A549 (cell line): ENCODE results near the gene ANKK1. TPM values are rescaled to one million over a fixed set of nuclear protein-coding genes. Genes with fewer than 3 reads are reported as not detected.

Experiments
- ATAC-seq, 2 experiments: fragments of 200-7000 bp in 1 of 2; fragments of >200 bp in 1 of 2; cut with Nextera tagmentation in 1 of 2; cut with Tn5 transposase in 1 of 2; 3 replicates each; pipeline versions ENCODE4 v1.8.0 to v1.9.1; 2018 to 2020; ENCODE audit warnings: mild to moderate bottlenecking in 1 of 2, moderate library complexity in 1 of 2
- CTCF ChIA-PET: fragments of 300-600 bp; sonication (Branson Sonifier 250); formaldehyde crosslinking; extraction: SDS; loops from one replicate; lab custom pipeline; 2021; ENCODE audit warnings: antibody characterized with exemption, inconsistent platforms; lab: Yijun Ruan, JAX
- POLR2A ChIA-PET: fragments of 350-600 bp; formaldehyde crosslinking; extraction: SDS; loops from one replicate; lab custom pipeline; 2021; ENCODE audit warnings: antibody characterized with exemption, inconsistent platforms; lab: Yijun Ruan, JAX
- DNase-seq, 2 experiments: peaks; one replicate each; pipeline versions ENCODE4 v3.0.0 to v3.0.0-alpha.2; 2011 to 2016; ENCODE audit warnings: low read depth in 1 of 2, low spot score in 1 of 2
- FAIRE-seq: peaks from 2 replicates; lab custom pipeline; 2011; peaks lifted over from hg19 to GRCh38; lab: Jason Lieb, UNC
- H3K27ac ChIP-seq, 2 experiments: fragments of >200 bp; sonication (Bioruptor Twin); formaldehyde crosslinking; 3 replicates each; pipeline ENCODE4 v1.5.1; 2016 to 2017
- H3K4me1 ChIP-seq: fragments of >200 bp; sonication (Bioruptor Twin); formaldehyde crosslinking; 3 replicates; pipeline ENCODE4 v1.6.1; 2016
- H3K4me2 ChIP-seq: fragments of >200 bp; sonication (Bioruptor Twin); formaldehyde crosslinking; 3 replicates; pipeline ENCODE4 v1.6.1; 2016
- H3K4me3 ChIP-seq: fragments of >200 bp; sonication (Bioruptor Twin); formaldehyde crosslinking; 3 replicates; pipeline ENCODE4 v1.5.1; 2016
- H3K9me3 ChIP-seq: fragments of >200 bp; sonication (Bioruptor Twin); formaldehyde crosslinking; 3 replicates; pipeline ENCODE4 v1.6.1; 2016
- BHLHE40 ChIP-seq: IDR thresholded peaks from 2 replicates; pipeline ENCODE4 v1.6.1; 2012; ENCODE audit warnings: low read depth, low read length, inconsistent platforms
- CBX2 ChIP-seq: fragments of 200-600 bp; sonication (generic); IDR thresholded peaks from 2 replicates; pipeline ENCODE4 v1.6.1; 2016; ENCODE audit warnings: low read depth, mild to moderate bottlenecking, borderline replicate concordance
- CHD2 ChIP-seq: fragments of 150-350 bp; IDR thresholded peaks from 2 replicates; pipeline ENCODE4 v1.6.1; 2014; ENCODE audit warnings: low read length; ENCODE audit not compliant: partially characterized antibody
- CHD4 ChIP-seq: fragments of 200-600 bp; sonication (generic); IDR thresholded peaks from 2 replicates; pipeline ENCODE4 v1.6.1; 2016; ENCODE audit warnings: antibody characterized with exemption, mild to moderate bottlenecking, borderline replicate concordance
- EHF ChIP-seq: fragments of 250-450 bp; sonication (Bioruptor Pico); IDR thresholded peaks from 2 replicates; pipeline ENCODE4 v1.5.0; 2020; ENCODE audit warnings: mild to moderate bottlenecking
- EP300 ChIP-seq, 2 experiments: fragments of >200 bp; sonication (Bioruptor Twin); formaldehyde crosslinking; IDR thresholded peaks; 2 replicates in 1 of 2; 3 replicates in 1 of 2; pipeline ENCODE4 v1.6.1; 2016 to 2017
- ESRRA ChIP-seq: fragments of 150-350 bp; IDR thresholded peaks from 2 replicates; pipeline ENCODE4 v1.6.1; 2014; ENCODE audit warnings: mild to moderate bottlenecking, low read length, borderline replicate concordance
- FOXS1 ChIP-seq: fragments of 250-450 bp; sonication (Bioruptor Pico); IDR thresholded peaks from 2 replicates; pipeline ENCODE4 v1.5.0; 2020; ENCODE audit warnings: mild to moderate bottlenecking, moderate library complexity
- GATA3 ChIP-seq: IDR thresholded peaks from 2 replicates; pipeline ENCODE4 v1.6.1; 2012; ENCODE audit warnings: borderline replicate concordance
- HEYL ChIP-seq: fragments of 250-450 bp; sonication (Bioruptor Pico); IDR thresholded peaks from 2 replicates; pipeline ENCODE4 v1.8.0; 2021; ENCODE audit warnings: mild to moderate bottlenecking, moderate library complexity
- HOXB5 ChIP-seq: fragments of 250-450 bp; sonication (Bioruptor Pico); IDR thresholded peaks from 2 replicates; pipeline ENCODE4 v1.5.0; 2020; ENCODE audit warnings: mild to moderate bottlenecking, moderate library complexity
- KDM1A ChIP-seq: fragments of 200-600 bp; sonication (generic); IDR thresholded peaks from 2 replicates; pipeline ENCODE4 v1.6.1; 2016; ENCODE audit warnings: low read depth, mild to moderate bottlenecking
- KDM5A ChIP-seq: fragments of 200-600 bp; sonication (generic); IDR thresholded peaks from 2 replicates; pipeline ENCODE4 v1.6.1; 2016; ENCODE audit warnings: antibody characterized with exemption, mild to moderate bottlenecking
- MAFK ChIP-seq: fragments of 450-650 bp; IDR thresholded peaks from 2 replicates; pipeline ENCODE4 v1.6.1; 2014; ENCODE audit not compliant: partially characterized antibody
- MYC ChIP-seq: IDR thresholded peaks from 2 replicates; pipeline ENCODE4 v1.6.1; 2012; ENCODE audit warnings: mild to moderate bottlenecking, inconsistent platforms, low read length, improper control_type of control experiment, borderline replicate concordance
- NFE2L2 ChIP-seq: fragments of 150-350 bp; conservative IDR thresholded peaks from 2 replicates; pipeline ENCODE4 v1.6.1; 2014; ENCODE audit warnings: low read length
- NPAS2 ChIP-seq: fragments of 250-450 bp; sonication (Bioruptor Pico); IDR thresholded peaks from 2 replicates; pipeline ENCODE4 v1.8.0; 2022; ENCODE audit warnings: mild to moderate bottlenecking, moderate library complexity, borderline replicate concordance
- NR3C1 ChIP-seq: fragments of >200 bp; sonication (Bioruptor Twin); formaldehyde crosslinking; IDR thresholded peaks from 3 replicates; pipeline ENCODE4 v1.6.1; 2017
- POLR2A ChIP-seq: IDR thresholded peaks from 2 replicates; pipeline ENCODE4 v1.6.1; 2012; ENCODE audit warnings: mild to moderate bottlenecking, low read length
- POLR2AphosphoS2 ChIP-seq: conservative IDR thresholded peaks from 2 replicates; pipeline ENCODE4 v1.6.1; 2012; ENCODE audit warnings: low read length, improper control_type of control experiment, inconsistent platforms
- SMC3 ChIP-seq: fragments of >200 bp; sonication (Bioruptor Twin); formaldehyde crosslinking; IDR thresholded peaks from 3 replicates; pipeline ENCODE4 v1.6.1; 2018; ENCODE audit warnings: inconsistent platforms
- SREBF2 ChIP-seq: fragments of 450-650 bp; IDR thresholded peaks from 2 replicates; pipeline ENCODE4 v1.6.1; 2014; ENCODE audit warnings: mild to moderate bottlenecking, moderate library complexity
- TP53 ChIP-seq: fragments of 250-450 bp; sonication (Bioruptor Pico); IDR thresholded peaks from 2 replicates; pipeline ENCODE4 v1.5.0; 2021; ENCODE audit warnings: mild to moderate bottlenecking, moderate library complexity
- ZC3H11A ChIP-seq: fragments of 450-650 bp; IDR thresholded peaks from 2 replicates; pipeline ENCODE4 v1.6.1; 2014; ENCODE audit warnings: antibody characterized with exemption, mild to moderate bottlenecking
- ZNF302 ChIP-seq: fragments of 250-450 bp; sonication (Bioruptor Pico); IDR thresholded peaks from 2 replicates; pipeline ENCODE4 v1.9.0; 2021; ENCODE audit warnings: inconsistent platforms, mild to moderate bottlenecking, moderate library complexity
- WGBS: methylation state at CpG from one replicate; pipeline ENCODE4 v1.1.6; 2017; ENCODE audit errors: missing lambda C conversion rate; 5-methylcytosine and 5-hydroxymethylcytosine counted together
- polyA plus RNA-seq, 4 experiments: library from polyadenylated mRNA; depleted of rRNA in 3 of 4; stranded (reverse); fragments of >200 nt; fragmentation: RNase III in 1 of 4; extraction: RNeasy Plus Mini Kit Qiagen cat#74134 plus additional on column Dnase treatment in 1 of 4; gene quantifications; 2 replicates in 3 of 4; 3 replicates in 1 of 4; pipeline ENCODE4 v1.2.3, GENCODE V29; 2011 to 2017
- TF ChIP-seq, protein P1 (sequence below): fragments of >200 bp; sonication (Bioruptor Twin); formaldehyde crosslinking; IDR thresholded peaks from 3 replicates; pipeline ENCODE4 v1.5.1; 2016
- TF ChIP-seq, protein P2 (sequence below): fragments of 250-450 bp; sonication (Bioruptor Pico); IDR thresholded peaks from 2 replicates; pipeline ENCODE4 v1.5.0; 2021; ENCODE audit warnings: mild to moderate bottlenecking, moderate library complexity, borderline replicate concordance
- TF ChIP-seq, protein P3 (sequence below): fragments of >200 bp; sonication (Bioruptor Twin); formaldehyde crosslinking; IDR thresholded peaks from 2 replicates; pipeline ENCODE4 v1.6.1; 2016

ANKK1 gene
- polyA plus RNA-seq, 2 of the 4 experiments (the other 2 are of a cell fraction): 0.08 TPM; not detected in 1

DNA sequence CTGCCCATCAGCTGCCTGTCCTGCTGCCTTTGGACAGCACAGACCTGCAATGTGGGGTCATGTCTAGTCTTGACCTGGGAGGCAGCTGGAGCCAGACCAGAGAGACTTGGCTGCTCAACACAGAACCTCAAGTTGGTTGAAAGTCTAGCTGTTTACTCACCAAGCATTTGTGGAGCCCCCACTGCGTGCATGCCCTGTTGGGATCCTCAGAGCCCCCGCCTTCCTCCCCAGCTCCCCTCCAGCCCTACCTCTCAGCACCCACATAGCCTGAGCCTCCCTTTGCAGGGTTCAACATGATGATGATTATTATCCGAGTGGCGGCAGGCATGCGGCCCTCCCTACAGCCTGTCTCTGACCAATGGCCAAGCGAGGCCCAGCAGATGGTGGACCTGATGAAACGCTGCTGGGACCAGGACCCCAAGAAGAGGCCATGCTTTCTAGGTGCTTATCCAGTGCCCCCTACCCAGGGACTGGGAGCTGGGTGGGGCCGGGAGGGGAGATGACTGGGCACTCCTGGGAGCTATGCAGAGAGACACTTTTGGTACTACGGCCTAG, 8.3 kb downstream of the ANKK1 start:
- no peaks in the 10 kb centered on the region for H3K4me1 ChIP-seq
- H3K27ac ChIP-seq: no peak overlapping the region
- 71% methylated on average over 6 of the region's 9 CpGs for WGBS
- TF ChIP-seq SREBF2: no peak
- no peak for TF ChIP-seq NPAS2 (CRISPR knock-in tag)
- no peak for TF ChIP-seq GATA3
- TF ChIP-seq POLR2AphosphoS2: no peak
- TF ChIP-seq SMC3: no peak
- TF ChIP-seq POLR2A: no peak
- TF ChIP-seq ZNF302 (CRISPR knock-in tag): no peak
- TF ChIP-seq MYC: no peak
- TF ChIP-seq EHF: no peak
- no peak for TF ChIP-seq MAFK
- ATAC-seq (no peak), DNase-seq (no peak), FAIRE-seq (no peak)
- H3K4me2 ChIP-seq: no peak overlapping the region
- H3K4me3 ChIP-seq: no peak overlapping the region
- POLR2A ChIA-PET: no interaction called here
- CTCF ChIA-PET: no interaction called here
- H3K9me3 ChIP-seq: no peaks in the 10 kb centered on the region

DNA sequence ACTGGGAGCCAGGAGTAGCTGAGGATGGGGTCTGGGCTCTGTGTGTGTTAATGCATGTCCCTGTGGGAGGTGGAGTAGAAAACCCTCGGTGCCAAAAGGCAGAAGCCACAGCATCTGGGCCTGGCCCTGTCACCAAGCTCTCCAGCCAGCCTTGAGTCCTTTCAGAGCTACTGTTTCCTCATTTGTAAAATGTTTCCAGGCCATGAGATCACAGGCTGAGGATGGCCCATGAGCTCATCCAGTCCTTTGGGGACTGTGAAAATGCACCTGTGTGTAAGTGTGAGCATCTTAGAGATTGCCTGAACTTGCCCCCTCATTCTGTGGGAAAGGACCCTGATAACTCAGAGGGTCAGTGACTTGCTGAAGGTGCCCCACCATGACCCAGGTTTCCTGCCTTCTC, 9.1 kb downstream of the ANKK1 start:
- Histone ChIP-seq H3K9me3 (no peaks in the 10 kb centered on the region), H3K4me1 (no peaks in the 10 kb centered on the region), H3K27ac (no peak overlapping the region), H3K4me3 (no peak overlapping the region)
- no peak for DNase-seq
- no peak for ATAC-seq
- CTCF ChIA-PET: no interaction called here
- 14% methylated on average over 1 of the region's 1 CpG for WGBS
- TF ChIP-seq BHLHE40: no peak
- no peak for TF ChIP-seq HEYL (CRISPR knock-in tag)
- TF ChIP-seq, protein P1, sequence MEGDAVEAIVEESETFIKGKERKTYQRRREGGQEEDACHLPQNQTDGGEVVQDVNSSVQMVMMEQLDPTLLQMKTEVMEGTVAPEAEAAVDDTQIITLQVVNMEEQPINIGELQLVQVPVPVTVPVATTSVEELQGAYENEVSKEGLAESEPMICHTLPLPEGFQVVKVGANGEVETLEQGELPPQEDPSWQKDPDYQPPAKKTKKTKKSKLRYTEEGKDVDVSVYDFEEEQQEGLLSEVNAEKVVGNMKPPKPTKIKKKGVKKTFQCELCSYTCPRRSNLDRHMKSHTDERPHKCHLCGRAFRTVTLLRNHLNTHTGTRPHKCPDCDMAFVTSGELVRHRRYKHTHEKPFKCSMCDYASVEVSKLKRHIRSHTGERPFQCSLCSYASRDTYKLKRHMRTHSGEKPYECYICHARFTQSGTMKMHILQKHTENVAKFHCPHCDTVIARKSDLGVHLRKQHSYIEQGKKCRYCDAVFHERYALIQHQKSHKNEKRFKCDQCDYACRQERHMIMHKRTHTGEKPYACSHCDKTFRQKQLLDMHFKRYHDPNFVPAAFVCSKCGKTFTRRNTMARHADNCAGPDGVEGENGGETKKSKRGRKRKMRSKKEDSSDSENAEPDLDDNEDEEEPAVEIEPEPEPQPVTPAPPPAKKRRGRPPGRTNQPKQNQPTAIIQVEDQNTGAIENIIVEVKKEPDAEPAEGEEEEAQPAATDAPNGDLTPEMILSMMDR: no peak
- no peak for TF ChIP-seq ESRRA
- TF ChIP-seq ZC3H11A: no peak
- TF ChIP-seq HOXB5 (CRISPR knock-in tag): no peak
- no peak for TF ChIP-seq CHD4
- TF ChIP-seq, all 56 proteins: peak for 0
- POLR2A ChIA-PET: no interaction called here
- FAIRE-seq: no peak
- no peak overlapping the region for H3K4me2 ChIP-seq

DNA sequence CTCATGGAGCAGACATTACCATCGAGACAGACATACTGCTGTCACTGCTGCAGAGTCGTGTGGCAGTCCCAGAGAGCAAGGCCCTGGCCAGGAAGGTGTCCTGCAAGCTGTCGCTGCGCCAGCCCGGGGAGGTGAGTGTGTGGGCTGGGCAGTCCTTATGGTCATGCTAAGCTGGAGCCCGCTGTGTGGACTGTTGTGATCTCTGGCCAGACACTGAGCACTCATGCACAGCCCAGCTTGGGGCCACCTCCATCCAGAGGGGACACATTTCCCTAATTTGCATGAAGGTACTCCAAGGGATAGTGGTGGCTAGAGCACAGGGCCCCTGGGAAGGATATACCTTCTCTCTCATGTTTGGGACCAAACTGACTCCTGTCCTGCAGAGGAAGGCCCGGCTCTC, 9.6 kb downstream of the ANKK1 start:
- no peak for DNase-seq
- no peak for ATAC-seq
- no peak for TF ChIP-seq CBX2
- TF ChIP-seq KDM5A: no peak
- TF ChIP-seq, protein P2, sequence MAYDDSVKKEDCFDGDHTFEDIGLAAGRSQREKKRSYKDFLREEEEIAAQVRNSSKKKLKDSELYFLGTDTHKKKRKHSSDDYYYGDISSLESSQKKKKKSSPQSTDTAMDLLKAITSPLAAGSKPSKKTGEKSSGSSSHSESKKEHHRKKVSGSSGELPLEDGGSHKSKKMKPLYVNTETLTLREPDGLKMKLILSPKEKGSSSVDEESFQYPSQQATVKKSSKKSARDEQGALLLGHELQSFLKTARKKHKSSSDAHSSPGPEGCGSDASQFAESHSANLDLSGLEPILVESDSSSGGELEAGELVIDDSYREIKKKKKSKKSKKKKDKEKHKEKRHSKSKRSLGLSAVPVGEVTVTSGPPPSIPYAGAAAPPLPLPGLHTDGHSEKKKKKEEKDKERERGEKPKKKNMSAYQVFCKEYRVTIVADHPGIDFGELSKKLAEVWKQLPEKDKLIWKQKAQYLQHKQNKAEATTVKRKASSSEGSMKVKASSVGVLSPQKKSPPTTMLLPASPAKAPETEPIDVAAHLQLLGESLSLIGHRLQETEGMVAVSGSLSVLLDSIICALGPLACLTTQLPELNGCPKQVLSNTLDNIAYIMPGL (CRISPR knock-in tag): no peak
- TF ChIP-seq HOXB5 (CRISPR knock-in tag): no peak
- TF ChIP-seq NR3C1: no peak
- TF ChIP-seq ZC3H11A: no peak
- no peak for TF ChIP-seq CHD2
- TF ChIP-seq FOXS1 (CRISPR knock-in tag): no peak
- TF ChIP-seq HEYL (CRISPR knock-in tag): no peak
- TF ChIP-seq KDM1A: no peak
- TF ChIP-seq EP300 (IDR thresholded peaks at IDR 0.05): no peak
- TF ChIP-seq, protein P3, sequence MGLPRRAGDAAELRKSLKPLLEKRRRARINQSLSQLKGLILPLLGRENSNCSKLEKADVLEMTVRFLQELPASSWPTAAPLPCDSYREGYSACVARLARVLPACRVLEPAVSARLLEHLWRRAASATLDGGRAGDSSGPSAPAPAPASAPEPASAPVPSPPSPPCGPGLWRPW: no peak
- TF ChIP-seq TP53: no peak
- TF ChIP-seq POLR2A: no peak
- no peak for TF ChIP-seq NFE2L2
- TF ChIP-seq, all 56 proteins: peak for 0
- ChIA-PET CTCF (no interaction called here), POLR2A (no interaction called here)
- no peak overlapping the region for H3K4me2 ChIP-seq
- no peaks in the 10 kb centered on the region for H3K9me3 ChIP-seq
- H3K27ac ChIP-seq: no peak overlapping the region
- FAIRE-seq: no peak
- WGBS: no CpG with 5 or more reads among the region's 7 CpGs
- no peak overlapping the region for H3K4me3 ChIP-seq
- H3K4me1 ChIP-seq: no peaks in the 10 kb centered on the region
